B cell (primary cell): ENCODE measurements around the gene MRPS27. TPM values are rescaled to one million over a fixed set of nuclear protein-coding genes. Genes with fewer than 3 reads are reported as not detected.

Source experiments
- ATAC-seq: fragments of 200-7000 bp; cut with Tn5 transposase; one replicate; pipeline ENCODE4 v1.10.0; 2021; ENCODE audit warnings: low read depth, mild to moderate bottlenecking, moderate number of reproducible peaks, moderate library complexity
- CTCF ChIA-PET: fragments of 350-600 bp; sonication (Branson Sonifier 250); formaldehyde crosslinking; loops from one replicate; lab custom pipeline; 2021; ENCODE audit warnings: antibody characterized with exemption, inconsistent platforms; lab: Charles Lee
- POLR2A ChIA-PET: fragments of 350-600 bp; sonication (Branson Sonifier 250); formaldehyde crosslinking; loops from one replicate; lab custom pipeline; 2021; ENCODE audit warnings: antibody characterized with exemption; lab: Charles Lee
- DNase-seq: peaks from one replicate; pipeline ENCODE4 v3.0.0; 2013
- H2AFZ ChIP-seq: 2 replicates; pipeline ENCODE4 v1.6.1; 2012; ENCODE audit warnings: mild to moderate bottlenecking, low read depth, low read length; ENCODE audit not compliant: insufficient read depth, poor library complexity, severe bottlenecking
- H3K27ac ChIP-seq, 2 donors: 1 replicate in 1 of 2; 2 replicates in 1 of 2; pipeline ENCODE4 v1.5.1; 2012 to 2013; ENCODE audit warnings: low read length in 2 of 2, mild to moderate bottlenecking in 2 of 2, moderate library complexity in 1 of 2
- H3K27me3 ChIP-seq, 4 experiments: fragments of 200-600 bp in 1 of 4; sonication (generic) in 1 of 4; replicated peaks in 1 of 4; 1 replicate in 2 of 4; 2 replicates in 2 of 4; pipeline versions ENCODE4 v1.6.1 to v1.7.0; 2013 to 2016; ENCODE audit warnings: low read length in 3 of 4, mild to moderate bottlenecking in 2 of 4, mixed read lengths in 1 of 4, moderate library complexity in 1 of 4; ENCODE audit not compliant: insufficient read depth in 4 of 4, control insufficient read depth in 3 of 4; ENCODE audit errors: control extremely low read depth in 1 of 4
- H3K36me3 ChIP-seq, 2 experiments: replicated peaks in 1 of 2; 1 replicate in 1 of 2; 2 replicates in 1 of 2; pipeline versions ENCODE4 v1.6.1 to v1.7.1; 2013; ENCODE audit warnings: low read length in 1 of 2; ENCODE audit not compliant: insufficient read depth in 2 of 2, control insufficient read depth in 1 of 2; ENCODE audit errors: control extremely low read depth in 1 of 2, extremely low read depth in 1 of 2
- H3K4me1 ChIP-seq, 2 donors: fragments of 200-600 bp in 1 of 2; sonication (generic) in 1 of 2; 1 replicate in 1 of 2; 2 replicates in 1 of 2; pipeline versions ENCODE4 v1.5.1 to v1.6.1; 2013 to 2017; ENCODE audit warnings: low read length in 2 of 2; ENCODE audit not compliant: control insufficient read depth in 2 of 2, insufficient read depth in 2 of 2
- H3K4me2 ChIP-seq: replicated peaks from 2 replicates; pipeline ENCODE3; 2012; ENCODE audit warnings: mild to moderate bottlenecking, low read depth, low read length; ENCODE audit not compliant: poor library complexity, severe bottlenecking
- H3K4me3 ChIP-seq, 5 experiments: fragments of 200-600 bp in 1 of 5; sonication (generic) in 1 of 5; 1 replicate in 3 of 5; 2 replicates in 2 of 5; pipeline versions ENCODE4 v1.5.1 to v1.7.0; 2011 to 2016; ENCODE audit warnings: low read length in 4 of 5, mild to moderate bottlenecking in 4 of 5, low read depth in 2 of 5, control low read depth in 1 of 5, moderate library complexity in 1 of 5; ENCODE audit not compliant: insufficient read depth in 1 of 5; ENCODE audit errors: control extremely low read depth in 1 of 5, extremely low read depth in 1 of 5
- H3K79me2 ChIP-seq: fragments of 200-600 bp; sonication (generic); one replicate; pipeline ENCODE4 v1.6.0; 2016; ENCODE audit warnings: low read length; ENCODE audit not compliant: control insufficient read depth, insufficient read depth
- H3K9ac ChIP-seq: fragments of 200-600 bp; sonication (generic); 2 replicates; pipeline ENCODE4 v1.6.1; 2017; ENCODE audit warnings: mild to moderate bottlenecking, low read length, moderate library complexity
- H3K9me3 ChIP-seq, 3 donors: one replicate each; pipeline versions ENCODE4 v1.6.1 to v1.7.1; 2013; ENCODE audit warnings: low read length in 2 of 3; ENCODE audit not compliant: control insufficient read depth in 2 of 3, insufficient read depth in 1 of 3; ENCODE audit errors: control extremely low read depth in 1 of 3
- H4K20me1 ChIP-seq: 2 replicates; pipeline ENCODE4 v1.6.0; 2012; ENCODE audit warnings: mild to moderate bottlenecking, low read length; ENCODE audit not compliant: insufficient read depth, control insufficient read depth, poor library complexity, severe bottlenecking
- H3K27ac Mint-ChIP-seq: one replicate; pipeline ENCODE4 v1.8.0; 2021; ENCODE audit warnings: mixed read lengths
- H3K27me3 Mint-ChIP-seq: one replicate; pipeline ENCODE4 v1.8.0; 2021; ENCODE audit warnings: mixed read lengths
- H3K4me1 Mint-ChIP-seq: one replicate; pipeline ENCODE4 v1.8.0; 2021; ENCODE audit warnings: mixed read lengths
- H3K4me3 Mint-ChIP-seq: one replicate; pipeline ENCODE4 v1.8.0; 2021; ENCODE audit warnings: mixed read lengths
- H3K9me3 Mint-ChIP-seq: one replicate; pipeline ENCODE4 v1.8.0; 2022; ENCODE audit warnings: mixed read lengths; ENCODE audit not compliant: insufficient read depth
- EZH2 ChIP-seq: IDR thresholded peaks from 2 replicates; pipeline ENCODE4 v1.6.1; 2012; ENCODE audit warnings: borderline replicate concordance, low read depth, mild to moderate bottlenecking, moderate library complexity, low read length; ENCODE audit not compliant: insufficient read depth, poor library complexity, severe bottlenecking
- WGBS: methylation state at CpG from one replicate; pipeline ENCODE4 v1.1.5; 2013; ENCODE audit warnings: missing lambda C conversion rate; ENCODE audit not compliant: insufficient coverage; 5-methylcytosine and 5-hydroxymethylcytosine counted together
- intact Hi-C: fragments of 100-400 bp; cut with micrococcal nuclease; formaldehyde crosslinking; loops from one replicate; pipeline ENCODE4 v1.10.0; 2022
- polyA plus RNA-seq: library from polyadenylated mRNA; depleted of rRNA; stranded (reverse); fragments of >200 nt; gene quantifications from 2 replicates; pipeline ENCODE4 v1.2.3, GENCODE V29; 2012
- total RNA-seq, 2 donors: library from RNA; stranded (reverse); fragments of 120-200 nt in 1 of 2; gene quantifications; 1 replicate in 1 of 2; 2 replicates in 1 of 2; pipeline versions ENCODE4 v1.2.3 to v1.2.4, GENCODE V29; 2013 to 2022
- TF ChIP-seq, protein P1 (sequence below): fragments of 200-600 bp; IDR thresholded peaks from one replicate; pipeline ENCODE4 v1.8.0; 2022; ENCODE audit warnings: antibody characterized with exemption, mild to moderate bottlenecking

Gene MRPS27
- total and polyA plus RNA-seq, 2 donors (not counting 1 experiment from before 2014, with no cell fraction given): 33.4 to 58.3 TPM

- Mint-ChIP-seq H3K4me1 (peaks cover 7% of the 10 kb centered on the region), H3K4me3 (no peak overlapping the region), H3K27me3 (no peaks in the 10 kb centered on the region), H3K9me3 (no peaks in the 10 kb centered on the region), H3K27ac (no peak overlapping the region)
- Histone ChIP-seq H2AFZ (no peak overlapping the region), H3K9me3 (no peaks in the 10 kb centered on the region), H3K4me1 (no peaks in the 10 kb centered on the region), H3K79me2 (no peaks in the 10 kb centered on the region), H3K4me3 (no peak overlapping the region), H3K9ac (no peak overlapping the region), H3K27me3 (no peaks in the 10 kb centered on the region), H3K27ac (no peak overlapping the region), H3K4me2 (no peak overlapping the region), H3K36me3 (peaks cover 3 to 31% of the 10 kb centered on the region in 2 experiments), H4K20me1 (no peaks in the 10 kb centered on the region)
- POLR2A ChIA-PET: no interaction called here
- TF ChIP-seq, protein P1, sequence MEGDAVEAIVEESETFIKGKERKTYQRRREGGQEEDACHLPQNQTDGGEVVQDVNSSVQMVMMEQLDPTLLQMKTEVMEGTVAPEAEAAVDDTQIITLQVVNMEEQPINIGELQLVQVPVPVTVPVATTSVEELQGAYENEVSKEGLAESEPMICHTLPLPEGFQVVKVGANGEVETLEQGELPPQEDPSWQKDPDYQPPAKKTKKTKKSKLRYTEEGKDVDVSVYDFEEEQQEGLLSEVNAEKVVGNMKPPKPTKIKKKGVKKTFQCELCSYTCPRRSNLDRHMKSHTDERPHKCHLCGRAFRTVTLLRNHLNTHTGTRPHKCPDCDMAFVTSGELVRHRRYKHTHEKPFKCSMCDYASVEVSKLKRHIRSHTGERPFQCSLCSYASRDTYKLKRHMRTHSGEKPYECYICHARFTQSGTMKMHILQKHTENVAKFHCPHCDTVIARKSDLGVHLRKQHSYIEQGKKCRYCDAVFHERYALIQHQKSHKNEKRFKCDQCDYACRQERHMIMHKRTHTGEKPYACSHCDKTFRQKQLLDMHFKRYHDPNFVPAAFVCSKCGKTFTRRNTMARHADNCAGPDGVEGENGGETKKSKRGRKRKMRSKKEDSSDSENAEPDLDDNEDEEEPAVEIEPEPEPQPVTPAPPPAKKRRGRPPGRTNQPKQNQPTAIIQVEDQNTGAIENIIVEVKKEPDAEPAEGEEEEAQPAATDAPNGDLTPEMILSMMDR: no peak
- no peak for TF ChIP-seq EZH2
- intact Hi-C loops: no loop called here
- no peak for ATAC-seq
- whole genome bisulfite sequencing: 100% methylated on average over 2 of the region's 2 CpGs
- CTCF ChIA-PET: no interaction called here
- DNase-seq: no peak
Observed at GRCh38 chr5:72346398-72346797, 26.4 kb upstream of the MRPS27 start.

DNA sequence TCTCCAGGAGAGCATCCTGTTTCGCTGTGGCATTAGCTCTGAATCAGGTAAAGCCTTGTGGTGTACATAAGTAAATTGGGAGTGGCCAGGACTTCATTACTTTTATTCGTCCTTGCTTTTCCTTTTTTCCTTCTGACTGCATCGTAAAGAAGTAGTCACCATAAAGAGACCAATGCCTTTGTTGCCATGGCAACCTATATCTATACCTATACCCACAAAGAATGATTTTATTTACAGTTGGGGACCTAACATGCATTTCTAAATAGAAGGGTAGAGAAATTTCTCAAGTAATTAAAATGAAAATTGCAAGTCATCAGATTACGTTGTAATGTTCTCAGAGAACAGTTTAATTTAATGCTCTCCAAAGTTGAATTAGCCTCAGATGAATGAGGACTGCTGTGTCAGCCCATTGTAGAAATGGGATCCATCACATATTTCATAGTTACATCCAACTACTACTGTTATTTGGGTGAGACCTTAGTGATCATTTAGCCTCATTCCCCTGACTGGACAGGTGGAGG, 18.7 kb upstream of the MRPS27 start:
- POLR2A ChIA-PET: no interaction called here

More for the DNA sequence above, 18.7 kb upstream of the MRPS27 start:
- intact Hi-C loops: no loop called here
- H3K4me1 Mint-ChIP-seq: no peaks in the 10 kb centered on the region
- Histone ChIP-seq H2AFZ (no peak overlapping the region), H3K36me3 (peaks cover 5 to 41% of the 10 kb centered on the region in 2 experiments), H3K27me3 (no peaks in the 10 kb centered on the region), H4K20me1 (no peaks in the 10 kb centered on the region), H3K4me2 (no peak overlapping the region), H3K79me2 (no peaks in the 10 kb centered on the region), H3K9me3 (no peaks in the 10 kb centered on the region), H3K4me3 (no peak overlapping the region), H3K27ac (no peak overlapping the region), H3K4me1 (no peaks in the 10 kb centered on the region), H3K9ac (no peak overlapping the region)
- no peaks in the 10 kb centered on the region for H3K9me3 Mint-ChIP-seq
- CTCF ChIA-PET: interaction anchor here (1.1 kb wide), 1 partner anchor 27 kb away, joined by 3 read pairs; no protein-coding TSS in a partner anchor
- 80% methylated on average over 1 of the region's 4 CpGs for WGBS
- TF ChIP-seq EZH2: no peak
- TF ChIP-seq, protein P1: no peak
- H3K27ac Mint-ChIP-seq: no peak overlapping the region
- ATAC-seq (no peak), DNase-seq (no peak)
- H3K4me3 Mint-ChIP-seq: no peak overlapping the region
- no peaks in the 10 kb centered on the region for H3K27me3 Mint-ChIP-seq
